ENCODE data around the gene KRTCAP2.
A peak's percentile ranks its signal among the peaks of the same experiment; 100 is the strongest.

The KRTCAP2 gene

DNA sequence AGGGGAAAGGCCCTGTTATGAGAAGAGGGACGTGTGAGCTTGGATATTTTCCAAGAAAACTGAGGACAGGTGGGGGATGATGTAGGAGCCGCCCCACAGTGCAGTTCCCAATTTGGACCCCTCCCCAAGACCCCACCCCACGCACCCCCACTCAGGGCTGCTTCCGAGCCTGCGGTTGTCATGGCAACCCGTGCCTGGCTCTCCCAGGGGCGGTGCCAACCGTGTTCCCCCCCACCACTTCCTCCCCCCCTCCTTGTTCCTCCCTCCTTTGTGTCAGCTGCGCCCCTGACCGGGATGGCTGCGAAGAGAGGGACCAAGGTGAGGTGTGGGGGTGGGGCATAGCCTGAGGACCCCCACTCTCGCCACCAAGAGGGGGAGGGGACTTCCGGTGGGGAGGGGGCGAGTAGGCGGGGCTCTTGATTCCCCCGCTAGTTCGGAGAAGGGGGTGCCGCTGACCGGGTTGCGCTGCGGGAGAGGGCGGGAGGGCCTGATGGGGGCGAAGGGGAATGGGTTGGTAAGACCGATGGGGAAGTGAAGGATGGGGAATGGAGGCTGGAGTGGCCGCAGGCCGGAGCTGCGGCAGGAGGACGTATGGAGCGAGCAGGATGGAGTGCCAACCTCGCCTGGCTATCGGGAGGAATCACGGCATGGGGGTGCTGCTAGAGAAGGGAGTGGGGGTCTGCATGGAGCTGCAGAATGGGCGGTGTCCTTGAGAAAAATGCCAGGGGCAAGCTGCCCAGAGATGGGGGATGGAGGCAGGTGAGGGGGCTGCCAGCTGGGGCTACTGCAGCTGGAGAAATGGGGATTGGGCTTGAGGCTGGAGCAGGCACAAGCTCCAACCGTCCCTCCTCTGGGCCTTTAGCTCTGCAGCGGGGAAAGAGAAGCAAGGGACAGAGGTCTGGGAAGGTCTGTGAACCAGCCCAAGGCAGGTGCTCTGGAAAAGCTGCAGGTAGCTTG is 1.5 kb upstream of the KRTCAP2 start:
- no peak overlapping the region for H3K27ac ChIP-seq

DNA sequence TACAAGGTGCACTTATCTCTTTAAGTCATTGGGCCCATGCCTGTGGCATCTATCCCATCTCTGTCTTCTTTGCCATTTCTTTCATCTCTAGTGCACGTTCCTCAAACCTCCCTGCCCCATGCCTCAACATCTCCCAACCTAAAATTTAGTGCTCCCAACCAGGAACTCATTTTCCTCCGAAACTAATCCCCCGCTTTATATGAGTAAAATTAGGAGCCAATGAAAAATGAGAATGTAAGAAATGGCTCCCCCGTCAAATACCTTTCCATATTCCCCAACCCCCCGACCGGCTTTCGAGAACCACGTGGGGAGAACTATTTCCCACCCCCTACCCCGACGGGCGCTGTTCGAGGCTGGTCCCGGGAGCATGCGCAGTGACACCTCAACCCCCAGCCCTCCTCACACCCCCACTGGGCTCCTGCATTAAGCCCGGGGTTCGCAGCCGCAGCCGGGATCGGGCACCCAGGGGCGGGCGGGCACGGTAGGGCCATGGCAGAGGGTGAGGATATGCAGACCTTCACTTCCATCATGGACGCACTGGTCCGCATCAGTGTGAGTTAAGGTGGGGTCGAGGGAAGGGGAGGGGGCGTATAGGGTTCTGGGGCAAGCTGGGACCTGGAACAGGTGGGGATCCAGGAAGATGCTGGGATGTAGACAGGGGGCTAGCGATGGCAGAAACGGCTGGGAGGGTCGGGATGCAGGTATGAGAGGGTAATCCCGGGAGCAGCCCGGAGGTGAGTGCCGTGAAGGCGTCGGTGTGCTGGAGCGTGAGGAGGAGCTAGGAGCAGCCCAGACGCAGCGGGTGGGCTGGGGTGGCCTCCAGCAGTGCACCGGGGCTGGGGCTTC is 597 bp upstream of the KRTCAP2 start, which contains the start of gene TRIM46:
TSS of gene TRIM46 (plus strand) at position 372 of the 846 bp plus-strand sequence. CDS start at position 490, 118 bp downstream.
- Histone ChIP-seq H3K36me3 (ENCODE audit: control insufficient read depth, insufficient read depth, low read length) (no peaks in the 10 kb centered on the region), H3K27me3 (ENCODE audit: control insufficient read depth, insufficient read depth, low read length) (no peaks in the 10 kb centered on the region), H3K9ac (peak within 1 kb of the TSS; percentile 72), H2AFZ (peak within 1 kb of the TSS; percentile 95), H3K4me3 (ENCODE audit: low read depth, low read length) (peak within 1 kb of the TSS; percentile 99), H3K27ac (peak within 1 kb of the TSS; percentile 86), H3K79me2 (no peaks in the 10 kb centered on the region), H3K4me1 (no peaks in the 10 kb centered on the region), H3K4me2 (ENCODE audit: low read length) (peak within 1 kb of the TSS; percentile 97), H3K9me3 (ENCODE audit: control insufficient read depth, low read length) (no peaks in the 10 kb centered on the region)
- TF ChIP-seq, protein P1, sequence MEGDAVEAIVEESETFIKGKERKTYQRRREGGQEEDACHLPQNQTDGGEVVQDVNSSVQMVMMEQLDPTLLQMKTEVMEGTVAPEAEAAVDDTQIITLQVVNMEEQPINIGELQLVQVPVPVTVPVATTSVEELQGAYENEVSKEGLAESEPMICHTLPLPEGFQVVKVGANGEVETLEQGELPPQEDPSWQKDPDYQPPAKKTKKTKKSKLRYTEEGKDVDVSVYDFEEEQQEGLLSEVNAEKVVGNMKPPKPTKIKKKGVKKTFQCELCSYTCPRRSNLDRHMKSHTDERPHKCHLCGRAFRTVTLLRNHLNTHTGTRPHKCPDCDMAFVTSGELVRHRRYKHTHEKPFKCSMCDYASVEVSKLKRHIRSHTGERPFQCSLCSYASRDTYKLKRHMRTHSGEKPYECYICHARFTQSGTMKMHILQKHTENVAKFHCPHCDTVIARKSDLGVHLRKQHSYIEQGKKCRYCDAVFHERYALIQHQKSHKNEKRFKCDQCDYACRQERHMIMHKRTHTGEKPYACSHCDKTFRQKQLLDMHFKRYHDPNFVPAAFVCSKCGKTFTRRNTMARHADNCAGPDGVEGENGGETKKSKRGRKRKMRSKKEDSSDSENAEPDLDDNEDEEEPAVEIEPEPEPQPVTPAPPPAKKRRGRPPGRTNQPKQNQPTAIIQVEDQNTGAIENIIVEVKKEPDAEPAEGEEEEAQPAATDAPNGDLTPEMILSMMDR (IDR thresholded peaks at IDR 0.05): no peak

More for the DNA sequence above, 1.5 kb upstream of the KRTCAP2 start:
- TF ChIP-seq, protein P1 (IDR thresholded peaks at IDR 0.05): no peak
- Histone ChIP-seq H3K27me3 (ENCODE audit: control insufficient read depth, insufficient read depth, low read length) (no peaks in the 10 kb centered on the region), H3K4me1 (no peaks in the 10 kb centered on the region), H2AFZ (no peak overlapping the region), H3K9ac (no peak overlapping the region), H3K4me2 (ENCODE audit: low read length) (peak overlapping the region; percentile 97), H3K79me2 (no peaks in the 10 kb centered on the region), H3K4me3 (ENCODE audit: low read depth, low read length) (no peak overlapping the region), H3K36me3 (ENCODE audit: control insufficient read depth, insufficient read depth, low read length) (no peaks in the 10 kb centered on the region), H3K9me3 (ENCODE audit: control insufficient read depth, low read length) (no peaks in the 10 kb centered on the region)

DNA sequence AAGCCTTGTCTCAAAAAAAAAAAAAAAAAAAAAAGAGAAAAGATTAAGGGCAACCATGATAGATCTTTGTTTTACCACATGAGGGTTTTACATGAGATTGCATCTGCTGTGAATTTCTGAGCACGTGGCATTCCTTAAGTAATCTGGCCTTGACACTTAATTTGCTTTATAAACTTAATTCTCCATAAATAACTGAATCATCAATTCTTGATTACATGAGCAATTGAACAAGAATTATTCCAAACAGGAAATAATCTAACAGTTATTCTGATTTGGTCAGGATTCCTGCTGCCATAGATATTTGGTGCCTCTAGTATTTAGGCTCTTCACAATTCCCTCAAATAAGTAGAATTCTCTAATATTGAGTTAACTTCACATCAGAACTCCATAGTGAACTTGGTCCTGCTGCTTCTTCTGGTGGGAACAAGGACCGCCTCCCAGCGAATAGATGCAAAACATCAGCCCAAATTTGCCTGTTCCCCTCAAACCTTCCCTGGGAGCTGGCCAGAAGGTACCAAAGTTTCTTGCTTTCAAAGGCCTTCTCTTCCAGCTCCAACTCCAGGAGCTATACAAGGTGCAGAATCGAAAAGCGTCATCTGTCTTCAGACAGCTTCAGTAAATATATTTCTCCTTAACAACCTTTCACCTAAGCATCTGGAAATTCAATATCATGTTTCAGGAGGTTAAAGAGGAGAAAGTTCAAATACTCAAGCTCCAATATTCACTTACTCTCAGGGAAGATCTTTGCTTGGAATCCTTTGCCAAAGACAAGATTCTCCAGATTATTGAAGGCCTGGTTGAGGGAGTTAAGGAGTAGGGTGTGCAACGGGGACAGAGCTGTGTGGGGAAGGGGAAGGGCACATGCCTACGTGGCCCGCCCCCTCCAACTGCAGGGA is 1.0 kb downstream of the KRTCAP2 start:
- Histone ChIP-seq H3K4me1 (no peaks in the 10 kb centered on the region), H3K27me3 (ENCODE audit: control insufficient read depth, insufficient read depth, low read length) (no peaks in the 10 kb centered on the region), H3K79me2 (no peaks in the 10 kb centered on the region), H3K9me3 (ENCODE audit: control insufficient read depth, low read length) (no peaks in the 10 kb centered on the region), H3K4me2 (ENCODE audit: low read length) (peak overlapping the region; percentile 97), H3K9ac (no peak overlapping the region), H3K36me3 (ENCODE audit: control insufficient read depth, insufficient read depth, low read length) (no peaks in the 10 kb centered on the region), H2AFZ (peak overlapping the region; percentile 95), H3K4me3 (ENCODE audit: low read depth, low read length) (peak overlapping the region; percentile 99), H3K27ac (peak overlapping the region; percentile 86)
- TF ChIP-seq, protein P1 (IDR thresholded peaks at IDR 0.05): no peak

DNA sequence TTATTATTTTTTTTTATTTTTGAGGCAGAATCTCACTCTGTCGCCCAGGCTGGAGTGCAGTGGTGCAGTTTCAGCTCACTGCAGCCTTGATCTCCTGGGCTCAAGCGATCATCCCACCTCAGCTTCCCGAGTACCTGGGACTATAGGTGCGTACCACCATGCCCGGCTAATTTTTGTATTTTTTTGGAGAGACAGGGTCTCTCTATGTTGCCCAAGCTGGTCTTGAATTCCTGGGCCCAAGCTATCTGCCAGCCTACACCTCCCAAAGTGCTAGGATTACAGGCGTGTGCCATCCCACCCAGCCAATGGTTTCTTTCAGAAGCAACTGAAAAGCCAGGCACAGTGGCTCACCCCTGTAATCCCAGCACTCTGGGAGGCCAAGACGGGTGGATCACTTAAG is 2.3 kb downstream of the KRTCAP2 start:
- no peak overlapping the region for H3K27ac ChIP-seq
- no peaks in the 10 kb centered on the region for H3K4me1 ChIP-seq
- H3K27me3 ChIP-seq (ENCODE audit: control insufficient read depth, insufficient read depth, low read length): no peaks in the 10 kb centered on the region
- TF ChIP-seq, protein P1 (IDR thresholded peaks at IDR 0.05): no peak
- H3K79me2 ChIP-seq: no peaks in the 10 kb centered on the region
- no peak overlapping the region for H3K9ac ChIP-seq
- no peaks in the 10 kb centered on the region for H3K36me3 ChIP-seq (ENCODE audit: control insufficient read depth, insufficient read depth, low read length)
- H3K4me3 ChIP-seq (ENCODE audit: low read depth, low read length): no peak overlapping the region
- no peaks in the 10 kb centered on the region for H3K9me3 ChIP-seq (ENCODE audit: control insufficient read depth, low read length)
- H2AFZ ChIP-seq: no peak overlapping the region
- H3K4me2 ChIP-seq (ENCODE audit: low read length): no peak overlapping the region

All from parathyroid adenoma (tissue), 2 donors.